SU-DHL-6 (cell line): ENCODE results near the gene CDKAL1.

Source experiments
- H2AFZ ChIP-seq: fragments of 200-600 bp; sonication (generic); 2 replicates; pipeline ENCODE4 v1.6.1; 2014; ENCODE audit warnings: low read depth, mild to moderate bottlenecking, moderate library complexity, mixed read lengths, antibody characterized with exemption, low read length; ENCODE audit not compliant: severe bottlenecking
- H3F3A ChIP-seq: fragments of 200-600 bp; shearing (Covaris generic); 2 replicates; pipeline ENCODE4 v1.6.0; 2016; ENCODE audit warnings: antibody characterized with exemption, mild to moderate bottlenecking; ENCODE audit not compliant: insufficient read depth
- H3K27ac ChIP-seq: fragments of 200-600 bp; sonication (generic); 2 replicates; pipeline ENCODE4 v1.5.1; 2016; ENCODE audit warnings: low read depth, mild to moderate bottlenecking, low read length, moderate library complexity, mixed read lengths
- H3K27me3 ChIP-seq: fragments of 200-600 bp; sonication (generic), shearing (Covaris generic); 2 replicates; pipeline ENCODE4 v1.6.0; 2014; ENCODE audit warnings: mild to moderate bottlenecking, low read length
- H3K36me3 ChIP-seq: fragments of 200-600 bp; sonication (generic); 2 replicates; pipeline ENCODE4 v1.6.1; 2014; ENCODE audit warnings: mild to moderate bottlenecking, low read length, mixed read lengths
- H3K4me2 ChIP-seq: fragments of 300-600, 200-600 bp; shearing (Covaris generic), sonication (generic); 2 replicates; pipeline ENCODE4 v1.6.0; 2014; ENCODE audit warnings: low read length, low read depth, mild to moderate bottlenecking; ENCODE audit not compliant: poor library complexity, severe bottlenecking
- H3K4me3 ChIP-seq: fragments of 200-600 bp; sonication (generic); 2 replicates; pipeline ENCODE4 v1.5.1; 2014; ENCODE audit warnings: antibody characterized with exemption, low read length, mild to moderate bottlenecking, mixed read lengths; ENCODE audit not compliant: insufficient read depth, poor library complexity, severe bottlenecking
- H3K79me2 ChIP-seq: fragments of 200-600 bp; sonication (generic); 2 replicates; pipeline ENCODE4 v1.6.1; 2014; ENCODE audit warnings: mild to moderate bottlenecking, low read length, moderate library complexity; ENCODE audit not compliant: insufficient read depth
- H3K9ac ChIP-seq: fragments of 200-600 bp; sonication (generic); 2 replicates; pipeline ENCODE4 v1.7.0; 2014; ENCODE audit warnings: mild to moderate bottlenecking, low read length
- H3K9me2 ChIP-seq: fragments of 200-600 bp; sonication (generic); replicated peaks from 2 replicates; pipeline ENCODE4 v1.6.1; 2014; ENCODE audit warnings: low read length; ENCODE audit not compliant: insufficient read depth
- H3K9me3 ChIP-seq: fragments of 200-600 bp; sonication (generic); 2 replicates; pipeline ENCODE4 v1.6.1; 2014; ENCODE audit warnings: low read length, mixed read lengths; ENCODE audit not compliant: insufficient read depth
- H4K20me1 ChIP-seq: fragments of 200-600 bp; sonication (generic); 2 replicates; pipeline ENCODE4 v1.6.1; 2014; ENCODE audit warnings: low read depth, mild to moderate bottlenecking, antibody characterized with exemption, low read length, moderate library complexity, mixed read lengths
- EZH2phosphoT487 ChIP-seq: fragments of 200-600 bp; sonication (generic), shearing (Covaris generic); conservative IDR thresholded peaks from 2 replicates; pipeline ENCODE4 v1.6.1; 2018; ENCODE audit warnings: mild to moderate bottlenecking, antibody characterized with exemption, low read length, moderate library complexity, mixed read lengths
- TF ChIP-seq, protein P1 (sequence below): fragments of 200-600 bp; sonication (generic); IDR thresholded peaks from one replicate; pipeline ENCODE4 v1.5.1; 2017; ENCODE audit warnings: antibody characterized with exemption, mild to moderate bottlenecking, low read length, moderate library complexity; ENCODE audit not compliant: insufficient read depth, poor library complexity, severe bottlenecking

CDKAL1 gene

GRCh38 chr6:20793174-20793573, 258.9 kb downstream of the CDKAL1 start:
- Histone ChIP-seq H3K9me3 (no peaks in the 10 kb centered on the region), H3K27me3 (no peaks in the 10 kb centered on the region), H3K79me2 (no peaks in the 10 kb centered on the region), H3K27ac (no peak overlapping the region), H3K9ac (no peak overlapping the region), H3K36me3 (0 out of 2 replicates have a peak, but pooled peaks cover 3% of the 10 kb centered on the region), H4K20me1 (no peaks in the 10 kb centered on the region), H3K4me2 (no peak overlapping the region), H3K9me2 (no peaks in the 10 kb centered on the region), H3F3A (no peaks in the 10 kb centered on the region), H2AFZ (no peak overlapping the region), H3K4me3 (no peak overlapping the region)
- TF ChIP-seq EZH2phosphoT487 = no peak
- TF ChIP-seq, protein P1, sequence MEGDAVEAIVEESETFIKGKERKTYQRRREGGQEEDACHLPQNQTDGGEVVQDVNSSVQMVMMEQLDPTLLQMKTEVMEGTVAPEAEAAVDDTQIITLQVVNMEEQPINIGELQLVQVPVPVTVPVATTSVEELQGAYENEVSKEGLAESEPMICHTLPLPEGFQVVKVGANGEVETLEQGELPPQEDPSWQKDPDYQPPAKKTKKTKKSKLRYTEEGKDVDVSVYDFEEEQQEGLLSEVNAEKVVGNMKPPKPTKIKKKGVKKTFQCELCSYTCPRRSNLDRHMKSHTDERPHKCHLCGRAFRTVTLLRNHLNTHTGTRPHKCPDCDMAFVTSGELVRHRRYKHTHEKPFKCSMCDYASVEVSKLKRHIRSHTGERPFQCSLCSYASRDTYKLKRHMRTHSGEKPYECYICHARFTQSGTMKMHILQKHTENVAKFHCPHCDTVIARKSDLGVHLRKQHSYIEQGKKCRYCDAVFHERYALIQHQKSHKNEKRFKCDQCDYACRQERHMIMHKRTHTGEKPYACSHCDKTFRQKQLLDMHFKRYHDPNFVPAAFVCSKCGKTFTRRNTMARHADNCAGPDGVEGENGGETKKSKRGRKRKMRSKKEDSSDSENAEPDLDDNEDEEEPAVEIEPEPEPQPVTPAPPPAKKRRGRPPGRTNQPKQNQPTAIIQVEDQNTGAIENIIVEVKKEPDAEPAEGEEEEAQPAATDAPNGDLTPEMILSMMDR = no peak

- TF ChIP-seq, protein P1 = no peak
- no peak for TF ChIP-seq EZH2phosphoT487
- no peak overlapping the region for H3K4me3 ChIP-seq
- H3K36me3 ChIP-seq = 0 out of 2 replicates have a peak, but pooled peaks cover 3% of the 10 kb centered on the region
- H3K79me2 ChIP-seq = no peaks in the 10 kb centered on the region
- H3K9me2 ChIP-seq = no peaks in the 10 kb centered on the region
- H3F3A ChIP-seq = no peaks in the 10 kb centered on the region
- H3K9me3 ChIP-seq = no peaks in the 10 kb centered on the region
- H3K4me2 ChIP-seq = no peak overlapping the region
- H3K27me3 ChIP-seq = no peaks in the 10 kb centered on the region
- H2AFZ ChIP-seq = no peak overlapping the region
- H3K27ac ChIP-seq = no peak overlapping the region
- H4K20me1 ChIP-seq = no peaks in the 10 kb centered on the region
- no peak overlapping the region for H3K9ac ChIP-seq
These were observed 263.3 kb downstream of the CDKAL1 start for GRCh38 chr6:20797597-20797996.

DNA sequence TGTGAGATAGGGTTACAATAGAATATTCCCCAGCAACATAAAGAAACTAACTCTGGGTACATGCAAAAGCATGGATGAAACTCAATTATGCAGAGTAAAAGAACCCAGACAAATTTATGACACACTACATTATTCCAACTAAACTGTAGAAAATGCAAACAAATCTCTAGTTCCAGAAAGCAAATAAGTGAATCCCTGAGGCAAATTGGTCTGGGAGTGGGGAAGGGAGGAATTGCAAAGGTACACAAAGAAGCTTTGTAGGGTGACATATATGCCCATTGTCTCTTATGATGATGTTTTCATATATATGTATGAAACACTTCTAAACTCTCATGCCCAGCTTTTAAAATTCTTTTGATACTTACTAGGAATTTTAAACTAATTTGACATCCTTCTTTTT, 266.0 kb downstream of the CDKAL1 start:
- H3K27me3 ChIP-seq = no peaks in the 10 kb centered on the region
- H3K4me3 ChIP-seq = no peak overlapping the region
- H3K9me2 ChIP-seq = no peaks in the 10 kb centered on the region
- no peak overlapping the region for H2AFZ ChIP-seq
- H4K20me1 ChIP-seq = no peaks in the 10 kb centered on the region
- H3K4me2 ChIP-seq = no peak overlapping the region
- no peaks in the 10 kb centered on the region for H3K9me3 ChIP-seq
- no peaks in the 10 kb centered on the region for H3F3A ChIP-seq
- H3K27ac ChIP-seq = no peak overlapping the region
- H3K79me2 ChIP-seq = no peaks in the 10 kb centered on the region
- H3K36me3 ChIP-seq = no peaks in the 10 kb centered on the region
- H3K9ac ChIP-seq = no peak overlapping the region
- no peak for TF ChIP-seq EZH2phosphoT487
- TF ChIP-seq, protein P1 = no peak
